Bone marrow (tissue), 2 donors: ENCODE data around the gene BCO2.

Source experiments
- DNase-seq, 2 donors: peaks; one replicate each; lab custom pipeline; 2025; lab: John Stamatoyannopoulos, UW

Gene BCO2

DNA sequence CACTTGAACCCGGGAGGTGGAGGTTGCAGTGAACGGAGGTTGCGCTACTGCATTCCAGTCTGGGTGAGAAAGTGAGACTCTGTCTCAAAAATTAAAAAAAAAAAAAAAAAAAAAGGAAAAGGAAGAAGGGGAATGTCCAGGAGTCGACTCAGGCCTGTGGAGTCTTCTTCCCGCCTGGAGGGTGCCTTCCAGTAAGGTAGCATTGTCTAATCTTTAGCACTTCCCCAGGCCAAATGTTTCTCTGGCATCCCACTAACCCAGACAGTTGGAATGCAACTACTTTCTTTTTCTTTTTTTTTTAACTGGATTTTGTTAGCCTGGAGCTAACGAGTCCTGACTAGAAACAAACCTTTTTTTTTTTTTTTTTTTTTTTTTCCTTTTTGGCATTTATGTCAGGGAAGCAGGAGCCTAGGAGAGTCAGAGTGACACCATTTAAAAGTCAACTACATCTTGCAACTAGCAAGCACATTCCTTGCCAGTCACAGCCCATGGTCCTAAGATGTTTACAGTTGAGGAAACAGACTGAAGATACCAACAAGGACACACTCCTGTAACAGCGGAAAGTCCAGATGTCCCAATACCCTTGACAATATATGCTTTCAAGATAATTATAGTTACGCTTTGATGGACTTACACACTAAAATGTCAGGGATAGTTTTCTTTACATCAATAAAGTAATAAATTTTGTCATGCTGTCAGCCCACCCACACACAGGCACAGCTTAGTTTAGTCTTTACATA, 74.7 kb downstream of the BCO2 start:
- no peak for DNase-seq

DNA sequence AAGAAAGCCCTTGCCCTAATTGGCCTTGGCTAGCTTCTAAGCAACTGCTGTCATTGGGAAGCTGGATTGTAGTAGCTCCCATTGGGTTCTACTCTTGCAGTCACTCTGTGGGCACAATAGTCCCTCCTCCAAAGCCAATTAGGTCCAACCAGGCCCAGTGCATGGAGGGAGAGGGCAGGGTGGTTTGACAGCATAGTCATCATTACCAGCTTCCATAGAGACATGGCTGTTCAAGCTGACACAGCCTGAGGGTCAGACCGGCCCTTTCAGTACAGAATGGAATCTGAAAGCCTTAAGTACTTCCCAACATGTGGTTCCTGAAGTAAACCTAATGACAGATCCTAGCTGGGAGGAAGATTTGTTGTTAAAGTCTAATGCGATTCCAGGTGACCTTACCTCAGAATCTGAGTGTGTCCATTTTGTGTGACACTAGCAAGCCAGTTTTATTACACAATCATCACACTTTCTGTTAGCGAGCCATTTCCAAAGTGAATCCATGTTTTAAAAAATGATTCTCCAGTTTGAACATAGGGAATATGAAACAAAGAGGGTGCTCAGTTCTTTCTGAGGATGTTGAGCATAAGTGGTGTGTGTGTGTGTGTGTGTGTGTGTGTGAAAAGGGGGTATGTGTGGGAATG, 78.4 kb downstream of the BCO2 start:
- no peak for DNase-seq

GRCh38 chr11:112255067-112255720, 79.9 kb downstream of the BCO2 start:
- peak in 1 of 2 donors; percentile 13 for DNase-seq

- no peak for DNase-seq
These were observed 85.2 kb downstream of the BCO2 start, which contains the start of gene PLET1 for GRCh38 chr11:112260490-112260889. PLET1 (minus strand) TSS chr11:112260860; CDS start chr11:112260589, 271 bp downstream.

- no peak for DNase-seq
These were observed 90.5 kb downstream of the BCO2 start for GRCh38 chr11:112265659-112266409.

DNA sequence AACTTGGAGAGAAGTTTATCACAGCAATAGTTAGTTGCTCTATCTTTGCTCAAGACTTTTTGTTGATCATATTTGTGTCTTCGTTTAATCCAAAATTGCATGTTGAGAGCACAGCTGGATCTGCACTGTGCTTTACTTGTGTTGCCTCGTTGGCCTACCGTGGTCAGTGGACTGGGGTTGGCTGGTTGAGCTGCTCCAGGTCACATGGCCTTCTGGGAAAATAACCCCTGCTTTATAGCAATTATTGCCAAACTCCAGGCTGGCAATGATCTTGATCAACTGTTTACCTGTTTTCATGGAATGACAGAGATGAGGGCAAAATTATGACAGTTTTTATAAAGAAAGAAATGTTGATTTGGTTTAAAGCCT, 91.1 kb downstream of the BCO2 start:
- DNase-seq = no peak

GRCh38 chr11:112267188-112267591, 91.9 kb downstream of the BCO2 start:
- no peak for DNase-seq

DNA sequence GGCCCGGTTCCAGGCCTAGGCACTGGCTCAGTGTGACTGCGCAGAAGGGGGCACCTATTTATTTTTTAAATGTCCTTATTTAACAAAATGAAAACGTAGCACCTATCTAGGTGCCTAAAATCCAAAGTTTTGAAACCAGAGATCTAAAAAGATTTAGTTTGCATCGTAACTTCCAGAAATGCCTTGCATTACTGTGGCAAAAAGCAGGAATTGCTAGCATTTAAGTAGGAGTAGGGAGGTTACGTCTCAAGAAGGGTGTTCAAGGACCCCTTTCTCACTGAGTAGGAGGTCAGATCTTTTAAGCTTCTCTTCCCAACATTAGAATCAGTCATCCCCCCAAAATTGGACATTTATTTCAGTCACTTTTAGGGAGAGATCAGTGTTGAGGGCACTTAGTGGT, 93.1 kb downstream of the BCO2 start:
- DNase-seq = no peak
